T1000 (cell line): ENCODE measurements around the gene TENM3.
"Not testable (repeated sequence)": the region's sequence is repeated elsewhere in the genome, so short reads cannot be mapped to it uniquely, and the experiment has no call there.

ENCODE experiments used
- DNase-seq: peaks from one replicate; lab custom pipeline; 2025; ENCODE audit warnings: mixed read lengths; lab: John Stamatoyannopoulos, UW

TENM3 gene

GRCh38 chr4:182338063-182338462 lies 94.9 kb downstream of the TENM3 start:
- no peak for DNase-seq

- no peak for DNase-seq
These were observed 95.5 kb downstream of the TENM3 start for GRCh38 chr4:182338746-182339145.

GRCh38 chr4:182339221-182339641 lies 96.0 kb downstream of the TENM3 start:
- no peak for DNase-seq

- DNase-seq: no peak
These were observed 100.3 kb downstream of the TENM3 start for GRCh38 chr4:182343453-182343852.

GRCh38 chr4:182344968-182345367 lies 101.8 kb downstream of the TENM3 start:
- DNase-seq: no peak

GRCh38 chr4:182346250-182346649 lies 103.0 kb downstream of the TENM3 start:
- DNase-seq: no peak

GRCh38 chr4:182346675-182347375 lies 103.6 kb downstream of the TENM3 start:
- no peak for DNase-seq

GRCh38 chr4:182348779-182349326 lies 105.7 kb downstream of the TENM3 start:
- DNase-seq: no peak

- DNase-seq: no peak
These were observed 106.8 kb downstream of the TENM3 start for GRCh38 chr4:182350041-182350440.

GRCh38 chr4:182351485-182351884 lies 108.3 kb downstream of the TENM3 start:
- no peak for DNase-seq

- DNase-seq: no peak
These were observed 110.9 kb downstream of the TENM3 start for GRCh38 chr4:182354106-182354505.

- no peak for DNase-seq
These were observed 111.7 kb downstream of the TENM3 start for GRCh38 chr4:182354867-182355266.

- no peak for DNase-seq
These were observed 124.0 kb downstream of the TENM3 start for GRCh38 chr4:182367153-182367552.

- DNase-seq: no peak
These were observed 126.0 kb downstream of the TENM3 start for GRCh38 chr4:182369211-182369610.

GRCh38 chr4:182370491-182370890 lies 127.3 kb downstream of the TENM3 start:
- no peak for DNase-seq

GRCh38 chr4:182380771-182381181 lies 137.6 kb downstream of the TENM3 start:
- DNase-seq: no peak

GRCh38 chr4:182382941-182383340 lies 139.7 kb downstream of the TENM3 start:
- DNase-seq: no peak

GRCh38 chr4:182384631-182385091 lies 141.5 kb downstream of the TENM3 start:
- DNase-seq: no peak

- no peak for DNase-seq
These were observed 142.7 kb downstream of the TENM3 start for GRCh38 chr4:182385897-182386296.

GRCh38 chr4:182386576-182386975 lies 143.4 kb downstream of the TENM3 start:
- not testable (repeated sequence) for DNase-seq

- no peak for DNase-seq
These were observed 148.0 kb downstream of the TENM3 start for GRCh38 chr4:182391111-182391684.

GRCh38 chr4:182394181-182394580 lies 151.0 kb downstream of the TENM3 start:
- no peak for DNase-seq

GRCh38 chr4:182400081-182400480 lies 156.9 kb downstream of the TENM3 start:
- no peak for DNase-seq
